ENCODE results near the gene OAS2.

DNA sequence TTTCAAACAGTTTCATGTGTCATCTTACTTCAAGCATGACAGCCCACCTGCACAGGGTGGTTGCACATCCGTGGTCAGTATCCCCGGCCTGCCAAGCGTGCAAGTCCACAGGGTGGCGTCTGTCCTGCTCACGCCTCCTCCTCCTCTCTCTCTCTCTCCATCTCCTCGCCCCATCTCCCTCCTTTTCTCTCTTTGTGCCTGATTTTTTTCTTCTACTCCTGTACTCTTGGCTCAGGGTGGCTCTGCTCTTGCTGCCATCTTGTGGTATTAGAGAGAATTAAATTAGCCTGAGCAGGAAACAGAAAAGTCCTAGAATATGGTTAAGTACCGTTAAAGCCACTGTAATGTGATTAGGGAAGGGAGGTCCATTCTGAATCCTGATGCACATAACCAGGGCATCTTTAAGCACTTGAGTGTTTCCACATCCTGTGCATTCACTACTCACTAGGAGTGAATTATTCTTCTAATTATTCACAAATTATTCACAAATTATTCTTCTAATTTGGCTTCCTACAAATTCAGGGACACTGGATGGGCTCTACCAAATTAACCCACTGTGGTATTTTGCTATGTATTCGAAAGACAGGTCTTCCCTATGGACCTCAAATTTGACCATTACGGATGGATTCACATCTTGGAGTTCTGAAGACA lies 52.7 kb downstream of the OAS2 start:
- peak; percentile 98 for TF ChIP-seq SMC3 (conservative IDR thresholded peaks at IDR 0.05; ENCODE audit: poor library complexity)
- TF ChIP-seq, protein P1, sequence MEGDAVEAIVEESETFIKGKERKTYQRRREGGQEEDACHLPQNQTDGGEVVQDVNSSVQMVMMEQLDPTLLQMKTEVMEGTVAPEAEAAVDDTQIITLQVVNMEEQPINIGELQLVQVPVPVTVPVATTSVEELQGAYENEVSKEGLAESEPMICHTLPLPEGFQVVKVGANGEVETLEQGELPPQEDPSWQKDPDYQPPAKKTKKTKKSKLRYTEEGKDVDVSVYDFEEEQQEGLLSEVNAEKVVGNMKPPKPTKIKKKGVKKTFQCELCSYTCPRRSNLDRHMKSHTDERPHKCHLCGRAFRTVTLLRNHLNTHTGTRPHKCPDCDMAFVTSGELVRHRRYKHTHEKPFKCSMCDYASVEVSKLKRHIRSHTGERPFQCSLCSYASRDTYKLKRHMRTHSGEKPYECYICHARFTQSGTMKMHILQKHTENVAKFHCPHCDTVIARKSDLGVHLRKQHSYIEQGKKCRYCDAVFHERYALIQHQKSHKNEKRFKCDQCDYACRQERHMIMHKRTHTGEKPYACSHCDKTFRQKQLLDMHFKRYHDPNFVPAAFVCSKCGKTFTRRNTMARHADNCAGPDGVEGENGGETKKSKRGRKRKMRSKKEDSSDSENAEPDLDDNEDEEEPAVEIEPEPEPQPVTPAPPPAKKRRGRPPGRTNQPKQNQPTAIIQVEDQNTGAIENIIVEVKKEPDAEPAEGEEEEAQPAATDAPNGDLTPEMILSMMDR (IDR thresholded peaks at IDR 0.05; ENCODE audit: poor library complexity, severe bottlenecking), result peak; percentile 94

All from neural cell (in vitro differentiated cells).